Measurements from ENCODE around the gene SMOC2.

SMOC2 gene

DNA sequence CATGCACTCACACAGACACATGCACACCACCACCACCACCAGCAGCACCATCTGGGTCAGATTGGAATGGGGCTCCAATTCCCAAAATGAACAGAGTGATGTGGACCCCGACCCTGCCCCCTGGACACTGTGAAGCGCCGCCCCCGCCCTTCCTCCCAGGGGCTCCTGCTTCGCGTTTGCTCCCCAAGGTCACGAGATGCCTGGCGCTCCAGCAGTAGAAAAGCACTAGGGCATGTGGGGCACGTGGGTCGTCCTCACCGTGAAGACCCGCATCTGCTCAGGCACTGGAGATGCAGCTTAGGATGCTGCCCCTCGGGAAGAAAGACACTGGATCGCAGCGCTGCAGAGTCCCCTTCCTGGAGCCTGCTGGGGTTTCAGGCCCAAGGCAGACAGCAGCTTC, 184.0 kb downstream of the SMOC2 start:
- DNase-seq (ENCODE audit: low read depth in 2 of 2), result no peak

DNA sequence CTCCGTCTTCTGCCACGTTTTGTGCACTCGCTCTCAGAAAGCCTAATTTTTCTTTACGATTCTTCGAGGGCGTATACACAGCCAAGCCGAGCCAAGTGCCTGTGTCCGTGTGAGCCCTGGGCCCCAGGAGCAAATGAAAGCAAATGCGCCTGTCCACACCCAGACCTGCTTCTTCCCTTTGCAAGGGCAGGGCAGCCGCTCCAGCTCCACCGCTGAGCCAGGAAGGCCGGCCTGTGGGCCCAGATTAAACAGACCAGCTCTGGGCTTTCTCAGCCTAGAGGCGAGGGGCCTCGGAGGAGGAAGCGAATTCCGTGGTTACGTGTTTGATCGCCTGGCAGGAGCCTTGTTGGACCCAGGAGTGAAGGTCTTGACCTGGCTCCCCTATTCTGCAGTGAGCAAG, 184.6 kb downstream of the SMOC2 start:
- no peak for DNase-seq (ENCODE audit: low read depth in 2 of 2)

DNA sequence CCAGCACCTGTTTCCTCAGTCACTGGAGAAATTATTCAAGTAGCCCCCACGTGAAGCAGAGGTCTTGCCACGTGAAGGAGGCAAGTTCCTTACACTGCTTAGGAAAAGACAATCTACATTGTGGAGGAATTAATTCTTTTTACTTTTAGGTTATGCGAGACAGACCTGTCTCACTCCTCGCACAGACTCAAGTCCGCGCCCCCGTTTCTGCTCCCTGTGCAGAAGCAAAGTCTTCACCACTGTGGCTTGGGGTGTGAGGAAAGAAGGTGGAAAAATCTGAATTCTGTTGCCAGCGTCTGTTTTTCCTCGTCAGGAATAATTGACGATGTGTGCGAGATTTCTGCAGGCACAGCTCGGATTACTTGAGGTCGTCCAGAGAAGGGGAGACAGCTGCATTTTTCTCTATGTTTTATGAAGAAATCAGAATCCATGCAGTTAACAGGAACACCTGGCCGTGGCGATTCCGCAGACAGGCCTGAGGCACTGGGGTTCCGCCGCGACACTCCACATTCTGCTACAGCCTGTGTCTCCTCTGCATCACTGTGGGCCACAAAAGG, 185.1 kb downstream of the SMOC2 start:
- no peak for DNase-seq (ENCODE audit: low read depth in 2 of 2)

DNA sequence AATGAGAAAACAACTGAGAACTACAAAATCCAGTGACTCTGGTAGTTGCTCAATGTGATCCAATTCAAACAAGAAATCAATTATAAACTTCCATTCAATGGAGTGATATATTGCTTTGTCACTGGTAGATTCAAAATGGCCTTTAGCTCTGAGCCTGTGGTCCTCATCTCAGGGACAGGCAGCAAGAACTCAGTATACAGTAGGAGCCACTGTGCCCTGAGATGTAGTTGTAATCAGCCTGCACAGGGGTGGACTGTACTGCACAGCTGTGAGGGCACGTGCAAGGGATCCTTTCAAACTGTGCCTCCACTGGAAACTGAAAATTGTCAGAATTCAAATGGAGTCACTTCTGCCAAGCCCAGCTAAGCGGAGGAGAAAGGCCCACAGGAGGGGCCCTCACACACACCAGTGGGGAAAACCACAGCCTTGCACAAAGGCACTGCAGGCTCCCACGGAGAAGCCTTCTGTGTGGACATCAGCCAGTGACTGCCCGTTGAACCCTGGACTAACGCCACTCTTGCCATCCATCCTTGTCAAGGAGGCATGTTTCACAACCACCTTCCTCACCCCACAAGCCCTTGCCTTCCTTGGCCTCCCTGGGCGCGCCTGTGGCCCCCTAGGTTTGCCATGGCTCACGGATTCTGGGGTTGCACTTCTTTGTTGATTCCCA, 186.7 kb downstream of the SMOC2 start:
- no peak for DNase-seq (ENCODE audit: low read depth in 2 of 2)

DNA sequence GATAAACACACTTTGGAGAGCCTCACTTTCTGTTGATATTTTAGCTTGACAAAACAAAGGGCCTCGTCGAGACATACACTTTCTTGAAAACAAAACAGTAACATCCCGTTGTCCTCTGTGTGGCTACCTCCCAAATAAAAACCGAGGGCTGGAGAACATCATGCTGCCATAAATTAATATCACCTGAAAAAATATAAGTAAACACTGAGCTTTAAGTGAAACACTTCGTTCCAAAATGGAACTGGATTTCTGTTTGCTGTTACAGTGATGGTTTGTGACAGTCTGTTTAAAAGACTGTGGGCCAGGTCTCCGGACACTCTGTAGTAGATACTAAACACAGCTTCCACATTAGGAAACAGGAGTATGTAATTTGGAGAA, 187.2 kb downstream of the SMOC2 start:
- DNase-seq (ENCODE audit: low read depth in 2 of 2), result no peak

DNA sequence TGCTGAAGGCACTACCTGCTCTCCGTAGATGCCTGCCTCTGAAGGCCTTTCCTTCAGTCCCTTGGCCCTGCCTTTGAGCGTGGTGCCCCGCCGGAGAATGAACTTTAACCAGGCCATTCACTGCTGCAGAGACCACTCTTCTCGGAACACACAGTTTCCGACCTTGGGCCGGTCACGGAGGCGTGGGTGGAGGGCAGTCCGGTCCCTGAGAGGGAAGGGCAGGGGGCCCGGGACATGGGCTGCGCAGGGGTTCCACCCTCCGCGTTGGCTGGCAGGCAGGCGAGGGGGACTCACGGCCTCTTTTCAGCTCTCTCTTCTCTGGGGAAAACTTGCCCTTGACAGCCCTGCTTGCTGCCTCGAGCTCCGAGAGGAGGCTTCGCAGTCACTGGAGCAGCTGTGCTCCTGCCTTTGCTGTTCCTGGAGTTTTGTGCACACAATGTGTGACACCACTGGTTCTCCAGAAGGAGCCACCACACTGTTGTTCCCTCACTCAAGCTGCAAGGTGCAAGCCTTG, 187.8 kb downstream of the SMOC2 start:
- no peak for DNase-seq (ENCODE audit: low read depth in 2 of 2)

DNA sequence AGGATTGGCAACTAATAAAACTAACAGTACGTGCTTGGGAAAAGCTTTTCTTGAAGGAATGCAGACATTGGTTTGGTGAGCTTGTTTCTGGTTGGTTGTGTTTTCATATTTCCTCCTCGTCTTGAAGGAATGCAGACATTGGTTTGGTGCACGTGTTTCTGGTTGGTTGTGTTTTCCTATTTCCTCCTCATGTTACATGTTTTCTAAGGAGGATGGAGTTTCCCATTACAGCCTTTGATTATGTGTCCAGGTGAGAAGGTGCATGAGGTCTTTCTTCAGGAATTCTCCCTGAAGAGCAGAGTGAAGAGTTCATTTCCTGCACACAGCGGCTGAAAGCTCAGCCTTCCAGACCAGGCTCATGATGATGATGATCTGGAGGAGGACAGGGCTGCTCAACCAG, 190.6 kb downstream of the SMOC2 start:
- DNase-seq (ENCODE audit: low read depth in 2 of 2), result no peak

DNA sequence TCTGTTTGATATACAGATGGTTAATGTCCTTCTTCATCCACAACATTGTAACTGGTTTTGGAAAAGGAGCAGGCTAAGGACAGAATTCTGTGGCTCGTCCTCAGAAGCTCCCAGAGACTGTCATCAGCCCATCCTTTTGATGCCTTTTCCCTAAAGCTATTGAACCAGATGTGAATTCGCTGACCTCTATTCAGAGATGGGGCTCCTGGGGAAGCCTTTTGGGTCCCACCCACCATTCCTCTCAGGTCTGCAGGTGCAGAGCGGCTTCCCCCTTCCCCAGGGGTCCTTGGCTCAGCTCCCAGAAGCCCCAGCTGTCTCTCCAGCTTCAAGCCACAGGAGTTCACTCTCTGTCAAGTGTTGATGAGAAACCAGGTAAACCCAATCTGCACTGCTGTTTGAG, 191.7 kb downstream of the SMOC2 start:
- no peak for DNase-seq (ENCODE audit: low read depth in 2 of 2)

DNA sequence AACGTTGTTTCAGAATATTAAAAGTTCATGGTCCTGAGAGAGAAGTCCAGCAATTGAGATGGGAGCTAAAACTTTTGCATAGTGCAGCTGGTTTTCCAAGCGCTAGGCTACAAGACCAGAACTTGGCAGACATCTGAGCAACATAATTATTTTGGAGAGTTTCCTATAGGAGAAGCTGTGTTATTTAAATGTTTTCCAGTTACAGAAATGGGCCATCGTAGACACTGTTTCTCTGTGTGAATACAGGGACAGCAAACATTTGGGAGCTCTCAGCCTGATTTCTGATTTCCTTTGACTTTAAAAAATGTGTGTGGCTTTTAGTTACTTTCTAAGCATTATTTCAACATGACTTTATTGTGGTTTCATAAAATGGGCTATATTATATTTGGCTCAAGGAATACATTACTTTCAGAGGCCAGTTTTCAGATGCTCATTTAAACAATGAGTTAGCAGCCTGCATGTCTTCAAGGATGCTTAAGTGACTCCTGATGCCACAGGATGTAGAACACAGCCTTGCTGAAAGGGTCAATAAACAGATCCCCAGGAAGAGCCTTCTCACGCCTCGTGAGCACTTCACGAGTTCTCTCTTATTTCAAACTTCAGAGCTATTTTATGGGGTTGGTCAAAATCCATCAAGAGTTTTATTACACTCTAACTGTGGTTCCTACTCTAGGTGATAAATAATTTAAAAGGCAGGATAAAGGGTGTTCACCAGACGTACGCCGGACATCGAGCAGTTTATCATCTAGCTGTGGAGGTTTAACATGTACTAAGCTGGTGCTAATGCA, 193.8 kb downstream of the SMOC2 start:
- DNase-seq (ENCODE audit: low read depth in 2 of 2), result no peak

DNA sequence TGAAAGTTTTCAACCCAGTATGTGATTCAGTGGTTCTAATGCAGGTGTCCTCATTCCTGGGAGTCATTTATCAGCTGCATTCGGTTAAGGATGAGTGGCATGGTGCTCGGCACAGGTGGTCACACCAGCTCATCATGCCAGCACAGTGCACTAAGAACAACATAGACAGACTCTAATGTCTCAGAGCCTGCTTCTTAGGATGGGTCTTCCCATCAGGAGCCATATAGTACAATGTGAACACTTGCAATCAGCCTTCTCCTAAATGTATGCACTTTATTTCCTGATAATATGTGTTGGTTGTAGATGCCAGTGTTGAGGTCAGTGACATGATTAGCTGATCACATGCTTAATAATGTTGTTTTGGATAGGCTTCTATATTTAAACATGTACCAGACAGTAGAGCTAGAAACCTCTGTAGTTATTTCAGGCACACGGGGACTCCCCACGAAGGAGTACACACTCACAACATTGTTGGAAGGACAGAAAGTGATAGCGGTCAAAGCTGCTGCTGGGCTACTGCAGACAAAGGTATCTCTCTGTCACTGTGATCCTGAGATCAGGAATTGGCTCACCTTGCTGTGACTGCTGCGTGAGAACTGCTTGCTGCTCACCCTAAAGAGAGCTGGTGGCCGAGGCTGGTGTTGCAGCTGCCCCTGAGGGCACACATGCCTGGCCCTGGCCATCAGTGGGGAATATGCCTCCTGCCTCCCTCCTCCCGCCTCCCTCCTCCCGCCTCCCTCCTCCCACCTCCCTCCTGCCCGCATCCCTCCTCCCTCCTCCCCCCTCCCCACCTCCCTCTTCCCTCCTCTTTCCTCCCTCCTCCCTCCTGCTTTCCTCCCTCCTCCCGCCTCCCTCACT, 195.4 kb downstream of the SMOC2 start:
- DNase-seq (ENCODE audit: low read depth in 2 of 2), result no peak

DNA sequence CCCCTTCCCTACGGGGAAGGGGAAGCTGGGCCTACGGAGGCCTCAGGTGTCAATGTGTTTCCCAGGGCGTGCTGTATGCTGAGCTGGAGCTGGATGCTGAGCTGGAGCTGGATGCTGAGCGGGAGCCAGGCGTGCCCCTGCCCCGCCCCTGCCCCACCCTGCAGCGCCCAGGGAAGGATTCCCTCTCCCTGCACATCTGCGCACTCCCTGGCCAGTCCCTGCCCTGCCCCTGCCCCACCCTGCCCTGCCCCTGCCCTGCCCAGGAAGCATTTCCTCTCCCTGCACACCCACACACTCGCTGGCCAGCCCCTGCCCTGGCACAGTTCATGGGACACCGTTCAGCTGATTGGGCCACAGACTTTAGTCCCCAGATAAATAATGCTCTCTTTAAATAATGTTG, 196.8 kb downstream of the SMOC2 start:
- DNase-seq (ENCODE audit: low read depth in 2 of 2), result no peak

DNA sequence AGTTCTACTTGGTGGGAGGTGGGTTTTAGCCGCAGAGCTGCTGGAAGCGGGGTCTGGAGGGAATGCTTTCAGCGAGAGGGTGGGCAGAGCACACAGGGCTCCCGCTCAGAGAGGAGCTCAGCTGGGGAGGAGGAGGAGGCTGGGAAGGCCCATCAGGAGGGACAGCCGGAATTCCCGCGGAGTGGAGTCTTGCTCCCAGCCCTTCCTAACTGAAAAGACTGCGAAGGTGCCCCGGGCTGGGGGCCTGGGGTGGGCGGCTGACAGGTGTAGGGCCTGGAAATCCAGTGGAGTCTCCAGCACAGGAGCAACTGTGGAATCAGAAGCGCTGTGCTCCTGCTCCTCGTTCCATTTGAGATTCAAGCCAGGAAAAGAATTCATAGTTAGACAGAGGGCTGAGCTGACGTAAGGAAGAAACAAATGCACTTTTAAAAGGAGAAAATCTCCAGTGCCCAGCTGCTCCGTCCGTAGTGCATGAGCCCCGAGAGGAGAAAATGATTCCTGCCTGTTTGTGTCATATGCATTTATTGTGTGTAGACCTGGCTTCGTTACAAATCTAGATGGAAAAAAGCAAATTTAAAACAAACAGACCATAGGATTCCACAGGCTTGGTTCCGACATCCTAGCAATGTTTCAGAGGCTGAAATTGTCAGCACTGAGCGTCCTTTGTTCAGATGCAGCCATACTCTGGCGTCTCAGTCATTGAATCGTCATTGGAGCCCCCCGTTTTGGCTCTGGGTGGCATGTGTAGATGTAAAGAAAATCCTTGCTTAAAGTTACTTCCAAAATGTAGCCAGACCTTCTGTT, 197.7 kb downstream of the SMOC2 start:
- no peak for DNase-seq (ENCODE audit: low read depth in 2 of 2)

DNA sequence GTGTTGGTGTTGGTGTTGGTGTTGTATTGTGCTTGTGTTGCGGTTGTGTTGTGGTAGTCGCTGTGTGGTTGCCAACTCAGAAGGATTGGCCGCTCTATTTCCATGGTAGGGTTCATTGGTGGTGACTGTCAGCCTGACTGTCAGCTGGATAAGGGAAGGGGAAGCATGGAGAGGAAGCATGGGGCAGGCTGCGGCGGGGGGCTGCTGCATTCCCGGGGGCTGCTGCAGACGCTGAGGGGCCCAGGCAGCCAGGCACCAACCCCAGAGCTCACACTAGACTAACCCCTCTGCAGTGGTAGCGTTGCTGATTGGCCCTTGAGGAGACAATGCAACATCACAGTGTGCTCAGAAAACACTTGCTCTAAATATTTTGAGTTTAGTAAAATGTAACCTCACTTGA, 199.2 kb downstream of the SMOC2 start:
- no peak for DNase-seq (ENCODE audit: low read depth in 2 of 2)

DNA sequence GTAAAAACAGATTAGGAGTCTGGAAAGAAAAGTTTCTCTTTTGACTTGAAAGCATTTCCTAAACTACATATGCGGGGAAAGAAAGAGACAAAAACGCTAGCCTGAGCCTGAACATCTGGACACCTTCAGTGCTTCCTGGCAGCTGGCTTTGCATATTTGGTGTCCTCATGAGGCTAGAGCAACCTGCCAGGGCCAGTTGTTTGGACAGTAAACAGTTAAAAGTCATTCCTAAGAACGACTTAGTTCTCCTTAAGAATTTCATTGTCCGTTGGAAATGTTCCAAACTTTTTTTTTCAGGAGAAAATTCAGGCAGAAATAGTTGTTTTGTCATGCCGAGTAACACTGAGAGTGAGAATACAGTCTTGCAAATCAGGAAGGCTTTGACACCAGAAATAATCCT, 199.8 kb downstream of the SMOC2 start:
- no peak for DNase-seq (ENCODE audit: low read depth in 2 of 2)

DNA sequence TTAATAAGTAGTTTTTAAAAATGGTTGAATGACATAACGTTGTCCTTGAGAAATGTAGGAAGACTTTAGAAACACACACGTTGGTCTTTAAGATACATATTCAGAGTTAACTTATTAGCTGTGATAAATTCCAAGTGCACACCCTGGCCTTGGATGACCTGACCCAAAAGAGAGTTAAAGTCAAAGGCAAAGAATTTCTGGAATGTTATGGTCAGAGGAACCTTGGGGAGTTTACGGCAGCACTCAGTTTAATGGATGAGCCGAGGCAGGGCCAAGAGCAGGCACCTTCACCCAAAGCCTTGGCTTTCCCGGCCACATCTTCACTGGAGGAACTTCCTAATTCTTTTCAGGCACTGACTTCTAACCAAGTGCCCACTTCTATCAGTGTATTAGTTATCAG, 200.5 kb downstream of the SMOC2 start:
- no peak for DNase-seq (ENCODE audit: low read depth in 2 of 2)

DNA sequence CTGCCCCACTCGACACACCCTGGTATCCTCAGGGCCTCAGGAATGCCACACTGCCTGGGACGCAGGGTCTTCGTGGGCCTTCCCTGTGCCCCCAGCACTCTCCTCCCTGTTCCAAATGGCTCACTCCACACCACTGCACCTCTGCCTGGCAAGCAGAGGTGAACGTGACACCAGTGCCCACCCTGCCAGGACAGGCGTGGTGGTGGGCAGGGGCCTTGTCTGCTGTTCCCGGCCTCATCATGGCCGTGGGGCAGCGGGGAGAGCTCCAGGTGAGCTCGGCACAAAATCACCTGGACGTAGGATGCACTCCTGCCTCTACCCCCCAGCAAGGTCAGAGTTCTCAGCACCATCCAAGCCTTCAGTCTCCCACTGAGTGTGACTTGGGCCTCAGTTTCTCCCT, 202.4 kb downstream of the SMOC2 start:
- no peak for DNase-seq (ENCODE audit: low read depth in 2 of 2)

DNA sequence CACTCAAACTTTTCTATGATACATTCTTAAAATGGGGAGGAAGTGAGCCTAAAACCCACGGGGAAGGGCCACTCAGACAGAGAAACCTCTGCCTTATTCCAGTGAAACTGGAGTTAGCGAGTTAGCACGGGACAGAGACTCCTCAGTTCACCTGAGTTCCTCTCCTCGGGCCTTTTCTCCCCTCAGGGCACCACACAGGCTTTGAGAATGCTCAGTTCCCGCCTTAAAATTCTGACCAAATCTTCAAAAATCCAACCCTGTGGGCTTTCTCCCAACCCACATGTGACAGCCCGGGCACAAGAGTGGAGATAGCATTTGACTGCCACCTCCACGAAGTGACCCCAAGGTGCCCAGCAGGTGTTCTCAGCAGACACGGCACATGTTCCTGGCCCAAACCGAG, 204.3 kb downstream of the SMOC2 start:
- DNase-seq (ENCODE audit: low read depth in 2 of 2), result no peak

DNA sequence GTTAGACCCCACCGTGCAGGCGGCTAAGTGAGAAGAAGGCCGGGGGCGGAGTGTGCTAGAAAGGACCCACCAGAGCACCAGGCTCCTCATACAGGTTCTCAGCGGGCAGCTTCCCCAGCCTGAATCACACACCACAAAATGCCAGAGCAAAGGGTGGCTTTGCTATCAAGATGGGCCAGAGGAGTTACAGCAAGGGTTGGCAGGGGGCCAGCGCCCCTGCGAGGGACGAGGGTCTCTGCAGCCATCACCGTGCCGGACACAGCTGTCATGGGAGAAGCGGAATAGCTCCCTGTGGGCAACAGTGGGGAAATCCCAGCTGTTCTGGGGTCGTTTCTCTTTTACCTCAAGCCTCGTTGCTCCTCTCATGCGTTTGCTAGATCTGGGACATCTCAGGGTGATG, 206.3 kb downstream of the SMOC2 start:
- no peak for DNase-seq (ENCODE audit: low read depth in 2 of 2)

DNA sequence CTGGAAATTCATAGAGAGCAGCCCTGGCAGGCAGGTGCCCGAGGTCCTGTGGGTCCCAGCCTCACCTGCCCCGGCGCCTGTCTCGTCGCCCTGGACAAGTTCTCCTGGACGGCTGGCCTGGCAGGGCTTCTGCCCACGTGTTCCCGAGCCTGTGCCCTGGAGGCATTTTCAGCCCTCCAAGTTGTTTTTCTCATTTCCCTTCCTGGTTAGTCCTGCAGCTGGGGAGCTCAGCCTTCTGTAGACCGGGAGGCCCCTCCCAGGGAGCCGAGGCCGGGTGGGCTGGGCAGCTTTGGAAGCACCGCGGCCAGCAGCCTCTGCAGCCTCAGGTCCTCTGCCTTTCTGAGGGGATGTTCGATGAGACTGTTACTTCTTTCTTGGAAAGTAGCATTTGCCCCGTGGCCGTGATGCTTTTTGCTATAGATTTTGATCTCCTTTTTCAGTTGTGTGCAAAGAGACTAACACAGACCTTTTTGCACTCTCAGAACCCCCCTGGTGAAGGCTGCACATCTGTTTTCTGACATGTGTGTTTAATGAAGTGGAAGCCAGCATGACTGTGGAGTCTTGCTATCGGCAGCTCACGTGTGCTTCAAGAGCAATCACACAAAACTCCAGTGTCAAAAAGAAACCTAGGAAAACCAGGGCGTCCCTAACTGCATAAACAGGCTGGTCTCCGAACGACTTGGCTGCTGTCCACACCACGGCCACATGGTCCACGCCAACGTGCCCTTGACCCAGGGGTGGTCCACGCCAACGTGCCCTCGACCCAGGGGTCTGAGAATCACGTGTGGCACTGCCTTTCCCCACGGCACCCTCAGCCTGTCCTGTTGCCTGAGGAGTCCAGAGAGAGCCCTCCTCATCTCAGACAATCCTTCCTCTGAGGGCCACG, 207.5 kb downstream of the SMOC2 start:
- no peak for DNase-seq (ENCODE audit: low read depth in 2 of 2)

DNA sequence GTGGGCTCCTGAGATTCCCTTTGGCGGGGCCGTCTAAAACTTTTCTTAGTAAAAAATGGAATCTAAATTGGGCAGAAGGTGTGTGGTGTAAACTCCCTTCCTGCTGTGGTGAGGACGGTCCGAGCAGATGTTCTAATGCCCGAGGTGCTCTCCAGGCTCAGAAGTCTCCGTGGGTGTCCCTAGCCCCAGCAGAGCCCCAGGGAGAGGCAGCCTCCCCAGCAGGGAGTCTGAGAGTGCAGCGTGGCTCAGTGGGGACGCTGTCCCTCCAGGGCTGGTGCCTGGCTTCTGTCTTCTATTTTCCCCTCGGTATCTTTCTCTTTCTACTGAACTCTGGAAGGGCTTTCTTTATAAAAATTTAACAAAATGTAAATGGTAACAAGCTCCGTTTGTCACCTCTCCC, 208.2 kb downstream of the SMOC2 start:
- no peak for DNase-seq (ENCODE audit: low read depth in 2 of 2)

Data from stimulated activated CD4-positive, alpha-beta T cell treated with anti-CD3 and anti-CD28 coated beads, Interleukin-1b, Interleukin-23, amount 100 ng/mL, for 1 hour (primary cell).